H1 (cell line): Measurements from ENCODE around the gene AKR1C3. TPM values are rescaled to one million over a fixed set of nuclear protein-coding genes. Genes with fewer than 3 reads are reported as not detected.

Experiments
- CTCF ChIA-PET: fragments of 300-600 bp; sonication (Branson Sonifier 250); formaldehyde crosslinking; loops from one replicate; lab custom pipeline; 2021; ENCODE audit not compliant: partially characterized antibody; lab: Charles Lee
- POLR2A ChIA-PET: fragments of 300-600 bp; sonication (Branson Sonifier 250); formaldehyde crosslinking; loops from one replicate; lab custom pipeline; 2021; ENCODE audit warnings: inconsistent platforms; ENCODE audit not compliant: partially characterized antibody; lab: Charles Lee
- DNase-seq, 2 experiments: peaks; one replicate each; pipeline versions ENCODE4 v3.0.0 to v3.0.0-alpha.2; 2010 to 2022; ENCODE audit warnings: low spot score in 2 of 2, low read depth in 1 of 2, mixed read lengths in 1 of 2
- FAIRE-seq: peaks from 2 replicates; lab custom pipeline; 2011; peaks lifted over from hg19 to GRCh38; lab: Jason Lieb, UNC
- H2AFZ ChIP-seq: 2 replicates; pipeline ENCODE4 v1.8.1; 2012; ENCODE audit warnings: low read length, inconsistent platforms
- H2AK5ac ChIP-seq: 2 replicates; pipeline ENCODE4 v1.6.1; 2013; ENCODE audit warnings: low read depth, low read length
- H2BK120ac ChIP-seq: replicated peaks from 2 replicates; pipeline ENCODE3; 2013; ENCODE audit warnings: low read depth, low read length, inconsistent platforms
- H2BK12ac ChIP-seq: 2 replicates; pipeline ENCODE4 v1.6.1; 2013; ENCODE audit warnings: low read depth, low read length
- H2BK15ac ChIP-seq: 2 replicates; pipeline ENCODE4 v1.6.1; 2013; ENCODE audit warnings: low read length
- H2BK20ac ChIP-seq: 2 replicates; pipeline ENCODE4 v1.6.1; 2013; ENCODE audit warnings: low read length
- H2BK5ac ChIP-seq: 2 replicates; pipeline ENCODE4 v1.6.1; 2013; ENCODE audit warnings: low read depth, low read length
- H3K14ac ChIP-seq: 2 replicates; pipeline ENCODE4 v1.6.1; 2013; ENCODE audit warnings: inconsistent platforms; ENCODE audit not compliant: insufficient read length
- H3K18ac ChIP-seq: 2 replicates; pipeline ENCODE4 v1.6.1; 2013; ENCODE audit warnings: low read length; ENCODE audit errors: extremely low read depth
- H3K23ac ChIP-seq: 2 replicates; pipeline ENCODE4 v1.6.1; 2013; ENCODE audit warnings: inconsistent platforms; ENCODE audit not compliant: insufficient read length
- H3K23me2 ChIP-seq: 2 replicates; pipeline ENCODE4 v1.6.1; 2013; ENCODE audit warnings: low read depth, low read length
- H3K27ac ChIP-seq: 2 replicates; pipeline ENCODE4 v1.6.1; 2011; ENCODE audit warnings: low read depth, low read length, inconsistent platforms
- H3K27me3 ChIP-seq, 4 experiments: replicated peaks in 1 of 4; 1 replicate in 1 of 4; 2 replicates in 3 of 4; pipeline versions ENCODE4 v1.6.1 to v1.8.1; 2011 to 2013; ENCODE audit warnings: low read length in 3 of 4, mild to moderate bottlenecking in 3 of 4, inconsistent platforms in 2 of 4, mixed read lengths in 2 of 4, moderate library complexity in 1 of 4; ENCODE audit not compliant: control insufficient read depth in 3 of 4, insufficient read depth in 3 of 4; ENCODE audit errors: extremely low read depth in 1 of 4
- H3K36me3 ChIP-seq, 4 experiments: 2 replicates each; pipeline versions ENCODE4 v1.6.1 to v1.8.1; 2011 to 2013; ENCODE audit warnings: mild to moderate bottlenecking in 4 of 4, low read length in 3 of 4, moderate library complexity in 2 of 4, control low read depth in 1 of 4, inconsistent platforms in 1 of 4; ENCODE audit not compliant: insufficient read depth in 4 of 4, control insufficient read depth in 2 of 4
- H3K4ac ChIP-seq: replicated peaks from 2 replicates; pipeline ENCODE3; 2013; ENCODE audit warnings: low read length, low read depth, mixed read lengths, inconsistent platforms; ENCODE audit not compliant: insufficient read length
- H3K4me1 ChIP-seq, 4 experiments: replicated peaks in 1 of 4; 1 replicate in 1 of 4; 2 replicates in 3 of 4; pipeline versions ENCODE4 v1.6.1 to v1.8.1; 2011 to 2013; ENCODE audit warnings: low read length in 3 of 4, inconsistent platforms in 2 of 4, mixed read lengths in 1 of 4; ENCODE audit not compliant: insufficient read depth in 4 of 4, control insufficient read depth in 3 of 4
- H3K4me2 ChIP-seq, 2 experiments: 2 replicates each; pipeline versions ENCODE4 v1.6.1 to v1.8.1; 2011 to 2013; ENCODE audit warnings: low read depth in 2 of 2, low read length in 2 of 2, control low read depth in 1 of 2, inconsistent platforms in 1 of 2, mild to moderate bottlenecking in 1 of 2; ENCODE audit not compliant: insufficient read depth in 1 of 2
- H3K4me3 ChIP-seq, 4 experiments: fragments of 200-600, 300-600 bp in 1 of 4; sonication (generic), shearing (Covaris generic), sonication (Bioruptor Twin) in 1 of 4; 2 replicates each; pipeline versions ENCODE4 v1.5.1 to v1.8.1; 2011 to 2016; ENCODE audit warnings: low read length in 4 of 4, low read depth in 3 of 4, control low read depth in 2 of 4, inconsistent platforms in 2 of 4, mild to moderate bottlenecking in 2 of 4, mixed read lengths in 1 of 4, moderate library complexity in 1 of 4; ENCODE audit not compliant: insufficient read depth in 2 of 4; ENCODE audit errors: extremely low read depth in 1 of 4
- H3K56ac ChIP-seq: replicated peaks from 2 replicates; pipeline ENCODE3; 2013; ENCODE audit warnings: low read depth, mild to moderate bottlenecking, mixed read lengths, low read length, inconsistent platforms; ENCODE audit not compliant: insufficient read length
- H3K79me1 ChIP-seq: 2 replicates; pipeline ENCODE4 v1.6.1; 2013; ENCODE audit warnings: low read depth, low read length, control low read depth
- H3K79me2 ChIP-seq, 2 experiments: 2 replicates each; pipeline versions ENCODE4 v1.6.1 to v1.8.1; 2012 to 2013; ENCODE audit warnings: low read length in 2 of 2, mild to moderate bottlenecking in 2 of 2, inconsistent platforms in 1 of 2; ENCODE audit not compliant: insufficient read depth in 2 of 2, control insufficient read depth in 1 of 2
- H3K9ac ChIP-seq, 4 experiments: replicated peaks in 1 of 4; 1 replicate in 1 of 4; 2 replicates in 3 of 4; pipeline versions ENCODE4 v1.6.1 to v1.8.1; 2011 to 2013; ENCODE audit warnings: low read depth in 3 of 4, low read length in 3 of 4, control low read depth in 2 of 4, mild to moderate bottlenecking in 2 of 4, moderate library complexity in 2 of 4, inconsistent platforms in 1 of 4; ENCODE audit errors: extremely low read depth in 1 of 4
- H3K9me3 ChIP-seq, 2 experiments: 2 replicates each; pipeline versions ENCODE4 v1.6.1 to v1.8.1; 2012 to 2013; ENCODE audit warnings: mild to moderate bottlenecking in 2 of 2, moderate library complexity in 2 of 2, control low read depth in 1 of 2, inconsistent platforms in 1 of 2, low read depth in 1 of 2, low read length in 1 of 2, mixed read lengths in 1 of 2; ENCODE audit not compliant: insufficient read depth in 2 of 2
- H4K20me1 ChIP-seq, 2 experiments: replicated peaks in 1 of 2; 2 replicates each; pipeline versions ENCODE3 to v1.8.1; 2011 to 2013; ENCODE audit warnings: inconsistent platforms in 2 of 2, low read length in 2 of 2, mild to moderate bottlenecking in 1 of 2; ENCODE audit not compliant: insufficient read depth in 2 of 2, control insufficient read depth in 1 of 2
- H4K5ac ChIP-seq: 2 replicates; pipeline ENCODE4 v1.6.1; 2013; ENCODE audit warnings: low read length, low read depth, mixed read lengths, inconsistent platforms; ENCODE audit not compliant: insufficient read length
- H4K8ac ChIP-seq: 2 replicates; pipeline ENCODE4 v1.8.0; 2013; ENCODE audit warnings: mild to moderate bottlenecking, moderate library complexity, low read length, inconsistent platforms; ENCODE audit not compliant: insufficient read depth; ENCODE audit errors: extremely low read depth
- H4K91ac ChIP-seq: replicated peaks from 2 replicates; pipeline ENCODE3; 2013; ENCODE audit warnings: low read length, mixed read lengths, inconsistent platforms; ENCODE audit not compliant: insufficient read length
- CBX8 ChIP-seq: fragments of 300-800, 300-1000 bp; sonication (generic); IDR thresholded peaks from 2 replicates; pipeline ENCODE4 v1.7.1; 2016; ENCODE audit warnings: low read depth, low read length, borderline replicate concordance
- RAD21 ChIP-seq, 2 experiments: IDR thresholded peaks in 1 of 2; conservative IDR thresholded peaks in 1 of 2; 2 replicates each; pipeline ENCODE4 v1.6.1; 2011; ENCODE audit warnings: low read depth in 2 of 2, low read length in 2 of 2, improper control_type of control experiment in 1 of 2, inconsistent platforms in 1 of 2, mild to moderate bottlenecking in 1 of 2, moderate library complexity in 1 of 2
- SIX5 ChIP-seq: IDR thresholded peaks from 2 replicates; pipeline ENCODE4 v1.6.1; 2011; ENCODE audit warnings: mild to moderate bottlenecking, low read depth, low read length
- WGBS, 2 experiments: shearing (Covaris generic) in 1 of 2; methylation state at CpG; one replicate each; pipeline versions ENCODE4 v1.1.6 to v1.1.7; 2013 to 2015; ENCODE audit warnings: low lambda C conversion rate in 2 of 2, mixed read lengths in 2 of 2, inconsistent platforms in 1 of 2, low coverage in 1 of 2, missing lambda C conversion rate in 1 of 2; ENCODE audit not compliant: insufficient replicate concordance in 2 of 2, insufficient coverage in 1 of 2, insufficient read length in 1 of 2; ENCODE audit errors: extremely low coverage in 1 of 2, missing lambda C conversion rate in 1 of 2; 5-methylcytosine and 5-hydroxymethylcytosine counted together
- polyA plus RNA-seq, 7 experiments: library from polyadenylated mRNA; depleted of rRNA in 3 of 7; stranded (reverse) in 5 of 7; unstranded in 2 of 7; fragments of >200 nt in 5 of 7; fragments of 200-250 nt in 2 of 7; gene quantifications; 1 replicate in 5 of 7; 2 replicates in 1 of 7; 4 replicates in 1 of 7; pipeline versions ENCODE4 v1.2.1 to v1.2.3, GENCODE V29; 2011 to 2013; ENCODE audit warnings: missing spikeins in 2 of 7, mixed read lengths in 2 of 7
- total RNA-seq: library from RNA; stranded (reverse); fragmentation: NEBNext Ultra II Directional; extraction: Animal tissue kit (Norgen Biotek cat#: 25700); gene quantifications from 2 replicates; pipeline ENCODE4 v1.2.1, GENCODE V29; 2021

Gene AKR1C3
- total and polyA plus RNA-seq, 2 of the 8 experiments (the other 6 are each of a cell fraction or from before 2014, with no cell fraction given): 4.6 to 6.9 TPM

- H2BK12ac ChIP-seq: no peak overlapping the region
- no peak overlapping the region for H4K8ac ChIP-seq
- no peak overlapping the region for H2BK5ac ChIP-seq
- H3K23ac ChIP-seq: no peak overlapping the region
- no peak overlapping the region for H3K4me3 ChIP-seq
- no peak overlapping the region for H3K27ac ChIP-seq
- no peaks in the 10 kb centered on the region for H3K23me2 ChIP-seq
- no peak for DNase-seq
- no peak overlapping the region for H2BK120ac ChIP-seq
- no peak overlapping the region for H2AFZ ChIP-seq
- H3K36me3 ChIP-seq: no peaks in the 10 kb centered on the region
- no peak for FAIRE-seq
- H3K4me1 ChIP-seq: no peaks in the 10 kb centered on the region
- no peak overlapping the region for H3K18ac ChIP-seq
- ChIA-PET POLR2A (no interaction called here), CTCF (no interaction called here)
- no peak overlapping the region for H4K5ac ChIP-seq
- no peak overlapping the region for H3K14ac ChIP-seq
- H3K4ac ChIP-seq: no peak overlapping the region
- H2BK15ac ChIP-seq: no peak overlapping the region
- WGBS, 2 experiments: 95% methylated on average over 5 of the region's 5 CpGs; no CpG with 5 or more reads in 1 of the 2 experiments
- H2BK20ac ChIP-seq: no peak overlapping the region
- no peak overlapping the region for H3K56ac ChIP-seq
- H3K27me3 ChIP-seq: no peaks in the 10 kb centered on the region
- H3K79me1 ChIP-seq: no peaks in the 10 kb centered on the region
- no peak overlapping the region for H4K91ac ChIP-seq
- H3K9me3 ChIP-seq: peaks cover 17% of the 10 kb centered on the region in 2 experiments; a peak in 2 of 4 replicates
- H3K9ac ChIP-seq: no peak overlapping the region
- H2AK5ac ChIP-seq: no peak overlapping the region
- H3K79me2 ChIP-seq: no peaks in the 10 kb centered on the region
- no peak overlapping the region for H3K4me2 ChIP-seq
- no peaks in the 10 kb centered on the region for H4K20me1 ChIP-seq
- TF ChIP-seq RAD21 (IDR thresholded peaks at IDR 0.05 in 1 of 2, conservative IDR thresholded peaks at IDR 0.05 in 1 of 2; ENCODE audit: low read depth in 2 of 2, low read length in 2 of 2) (no peak), SIX5 (no peak), CBX8 (no peak)
Measured at GRCh38 chr10:5147255-5147980, 53.2 kb downstream of the AKR1C3 start.
